ELR (cell line): ENCODE data around the gene APOO.
A peak's percentile ranks its signal among the peaks of the same experiment; 100 is the strongest.

ENCODE experiments used
- DNase-seq: peaks from one replicate; pipeline ENCODE4 v3.0.0-alpha.2; 2015; ENCODE audit warnings: low read depth

Gene APOO

GRCh38 chrX:23817979-23818336, 89.8 kb downstream of the APOO start:
- DNase-seq, result no peak

GRCh38 chrX:23816179-23816578, 91.6 kb downstream of the APOO start:
- no peak for DNase-seq

GRCh38 chrX:23815376-23815775, 92.4 kb downstream of the APOO start:
- no peak for DNase-seq

- no peak for DNase-seq
Observed at GRCh38 chrX:23813808-23814207, 93.9 kb downstream of the APOO start.

- DNase-seq, result no peak
Observed at GRCh38 chrX:23811656-23812055, 96.1 kb downstream of the APOO start.

DNA sequence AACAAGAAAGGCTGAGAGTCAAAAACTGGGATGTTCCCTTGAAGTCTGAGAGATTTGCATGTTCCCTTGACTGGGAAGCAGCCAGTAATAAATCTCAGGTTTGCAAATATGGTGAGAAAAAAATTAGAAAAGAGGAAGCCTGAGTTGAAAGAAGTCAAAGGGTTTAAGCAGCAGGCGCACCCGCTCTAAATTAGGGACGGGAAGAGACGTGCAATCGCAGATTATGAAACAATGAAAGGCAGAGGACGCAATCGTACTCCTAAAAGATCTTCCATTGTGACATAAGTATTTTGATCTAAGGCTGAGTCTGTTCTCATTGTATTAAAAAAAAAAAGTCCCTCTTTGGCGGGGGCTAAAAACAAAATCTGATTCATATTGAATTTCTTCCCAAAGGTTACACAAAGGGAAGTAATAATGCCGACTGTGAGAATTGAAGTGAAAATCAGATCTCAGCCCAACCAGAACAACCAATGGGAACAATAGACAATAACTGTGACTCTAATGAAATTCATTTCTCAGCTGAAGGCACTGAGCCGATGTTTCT, 96.6 kb downstream of the APOO start:
- no peak for DNase-seq

- no peak for DNase-seq
Observed at GRCh38 chrX:23810279-23810678, 97.5 kb downstream of the APOO start.

DNA sequence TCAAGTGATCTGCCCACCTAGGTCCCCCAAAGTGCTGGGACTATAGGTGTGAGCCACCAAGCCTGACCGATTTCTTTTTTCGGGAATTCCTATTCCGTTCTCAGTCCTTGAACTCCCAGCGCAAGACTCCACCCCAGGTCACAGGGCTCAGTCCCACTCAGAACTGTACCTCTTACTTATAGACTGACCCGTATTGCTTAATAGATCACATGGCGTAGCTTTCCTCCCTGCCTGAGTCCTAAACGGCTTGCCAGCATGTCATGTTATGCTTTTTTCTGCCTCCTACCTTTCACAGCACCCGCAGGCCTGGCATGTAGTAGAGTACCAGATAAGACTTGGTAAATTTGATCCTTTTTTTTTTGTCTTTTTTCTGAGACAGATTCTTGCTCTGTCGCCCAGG, 102.3 kb downstream of the APOO start:
- DNase-seq, result no peak

GRCh38 chrX:23804578-23804977, 103.2 kb downstream of the APOO start:
- no peak for DNase-seq

DNA sequence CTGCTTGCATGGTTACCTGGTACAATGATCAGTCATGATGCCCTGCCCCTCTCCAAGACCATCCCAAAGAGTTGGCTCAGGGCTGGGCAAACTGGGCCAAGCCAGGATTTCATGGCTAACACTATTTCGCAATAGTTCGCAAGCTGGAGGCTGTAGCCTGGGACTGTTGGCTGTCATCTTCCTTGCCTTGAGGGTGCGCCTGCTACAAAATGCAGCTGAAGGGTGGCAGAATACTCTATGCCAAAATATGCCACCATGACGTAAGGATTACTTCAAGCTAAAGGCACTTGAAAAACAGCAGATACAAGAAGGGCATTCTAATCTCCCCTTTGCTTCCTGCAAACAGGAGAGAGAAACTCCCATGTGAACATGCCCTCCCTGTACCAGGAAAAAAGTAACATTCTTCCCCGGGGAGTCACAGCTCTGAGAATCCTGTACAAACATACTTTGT, 103.8 kb downstream of the APOO start:
- peak; percentile 65 for DNase-seq

- DNase-seq, result no peak
Observed at GRCh38 chrX:23802431-23802830, 105.3 kb downstream of the APOO start.

DNA sequence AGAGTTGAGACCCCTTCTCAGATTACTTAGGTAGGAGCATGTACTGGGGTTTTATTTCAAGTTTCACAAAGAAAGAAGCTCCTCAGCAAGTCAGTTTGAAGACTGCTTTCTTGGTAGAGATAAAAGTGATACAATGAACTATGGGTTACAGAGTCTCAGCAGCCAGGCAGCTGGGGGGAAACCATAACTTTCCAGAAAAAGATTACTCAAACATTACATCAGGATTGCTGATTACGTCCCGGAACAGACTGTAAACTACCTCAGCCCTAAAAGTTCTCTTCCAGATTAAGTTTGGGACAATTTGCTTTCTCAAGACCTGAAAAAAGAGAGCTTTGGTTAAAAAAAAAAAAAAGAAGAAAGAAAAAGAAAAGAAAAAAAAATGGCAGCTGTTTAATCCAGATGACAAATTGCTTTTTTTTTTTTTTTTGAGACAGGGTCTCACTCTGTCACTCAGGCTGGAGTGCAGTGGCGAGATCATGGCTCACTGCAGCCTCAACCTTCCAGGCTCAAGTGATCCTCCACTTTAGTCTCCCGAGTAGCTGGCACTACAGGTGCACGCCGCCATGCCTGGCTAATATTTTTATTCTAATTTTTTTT, 108.2 kb downstream of the APOO start:
- no peak for DNase-seq

GRCh38 chrX:23797371-23798128, 110.2 kb downstream of the APOO start:
- DNase-seq, result no peak

DNA sequence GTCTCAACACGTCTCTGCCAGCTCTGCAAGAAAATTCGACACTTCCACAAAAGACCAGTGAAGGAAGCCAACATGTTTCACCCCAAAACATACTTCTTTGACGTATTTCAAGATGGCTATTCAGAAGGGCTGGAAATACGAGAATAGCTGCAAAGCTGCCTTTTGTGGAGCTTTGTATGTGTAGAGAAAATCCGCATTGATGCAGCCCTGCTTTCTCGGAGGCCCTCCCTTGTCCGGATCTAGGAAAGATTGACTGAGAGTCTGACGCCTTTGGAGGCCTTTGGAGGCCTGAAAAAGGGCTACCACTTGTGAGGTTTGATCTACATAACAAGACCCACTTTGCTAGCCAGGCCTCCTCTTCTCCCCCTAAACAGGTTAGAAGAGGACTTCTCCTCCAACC, 112.5 kb downstream of the APOO start:
- no peak for DNase-seq

- DNase-seq, result no peak
Observed at GRCh38 chrX:23792861-23793553, 114.7 kb downstream of the APOO start.

DNA sequence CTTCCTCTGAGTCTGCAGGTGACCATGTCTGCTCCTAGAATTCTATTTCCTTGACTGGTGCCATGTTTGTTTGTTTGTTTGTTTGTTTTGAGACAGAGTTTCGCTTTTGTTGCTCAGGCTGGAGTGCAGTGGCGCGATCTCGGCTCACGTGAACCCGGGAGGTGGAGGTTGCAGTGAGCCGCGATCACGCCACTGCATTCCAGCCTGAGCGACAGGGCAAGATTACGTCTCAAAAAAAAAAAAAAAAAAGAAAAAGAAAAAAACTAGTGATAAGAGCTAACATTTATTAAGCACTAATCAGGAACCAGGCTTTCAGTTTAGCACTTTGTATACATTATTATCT, 117.6 kb downstream of the APOO start:
- DNase-seq, result no peak

DNA sequence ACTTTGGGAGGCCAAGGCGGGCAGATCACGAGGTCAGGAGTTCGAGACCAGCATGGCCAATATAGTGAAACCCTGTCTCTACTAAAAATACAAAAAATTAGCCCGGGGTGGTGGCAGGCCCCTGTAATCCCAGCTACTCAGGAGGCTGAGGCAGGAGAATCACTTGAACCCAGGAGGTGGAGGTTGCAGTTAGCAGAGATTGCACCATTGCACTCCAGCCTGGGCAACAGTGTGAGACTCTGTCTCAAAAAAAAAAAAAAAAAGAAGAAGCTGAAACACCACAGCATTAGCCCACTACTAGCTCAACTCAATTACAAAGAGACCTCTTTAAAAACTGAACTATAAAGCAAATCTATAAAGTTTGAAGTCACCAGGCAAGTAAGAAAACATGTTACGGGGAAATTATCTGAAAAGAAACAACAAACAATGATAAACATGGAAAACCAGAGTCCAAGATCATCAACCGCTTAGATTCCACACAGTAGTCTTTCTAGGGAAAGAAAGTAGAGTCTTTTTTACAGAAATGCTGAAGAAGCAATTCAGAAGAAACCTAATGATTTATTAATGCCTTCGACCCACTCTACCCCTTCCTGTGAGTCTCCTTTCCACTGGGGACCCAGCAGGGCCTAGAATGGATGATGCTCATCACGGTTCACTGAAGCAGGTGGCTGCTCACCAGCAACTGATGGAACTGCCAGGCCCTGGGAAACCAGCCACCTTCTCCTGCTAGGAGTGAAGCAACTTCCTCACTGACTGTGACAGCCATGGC, 118.2 kb downstream of the APOO start:
- DNase-seq, result no peak

DNA sequence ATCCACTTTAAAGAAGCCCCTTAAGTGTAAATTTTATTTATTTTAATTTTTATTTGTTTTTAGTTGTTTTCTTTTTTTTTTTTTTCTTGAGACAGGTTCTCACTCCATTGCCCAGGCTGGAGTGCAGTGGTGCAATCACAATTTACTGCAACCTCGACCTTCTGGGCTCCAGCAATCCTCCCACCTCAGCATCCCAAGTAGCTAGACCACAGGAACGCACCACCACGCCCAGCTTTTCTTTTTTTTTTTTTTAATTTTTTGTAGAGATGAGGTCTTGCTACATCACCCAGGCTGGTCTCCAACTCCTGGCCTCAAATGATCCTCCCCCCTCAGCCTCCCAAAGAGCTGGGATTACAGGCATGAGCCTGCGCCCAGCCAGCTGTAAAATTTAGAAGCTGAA, 118.8 kb downstream of the APOO start:
- DNase-seq, result no peak

DNA sequence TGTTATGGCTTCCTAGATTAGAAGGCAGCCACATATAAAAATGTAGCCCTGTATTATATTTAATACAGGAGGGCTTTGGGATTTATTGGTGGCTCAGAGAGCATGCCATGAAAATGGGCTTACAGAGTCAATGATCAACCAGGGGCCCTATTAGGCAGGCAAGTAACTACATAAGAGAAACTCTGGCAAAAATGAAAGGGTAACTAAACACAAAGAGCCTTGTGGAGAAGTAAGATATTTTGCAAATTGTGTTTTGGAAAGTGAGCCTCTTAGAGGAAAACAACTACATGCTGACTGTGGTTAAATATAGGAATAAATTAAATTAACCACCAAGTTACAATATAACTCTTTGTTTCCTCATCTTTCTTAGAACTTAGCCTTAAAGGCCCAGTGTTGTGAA, 119.2 kb downstream of the APOO start:
- DNase-seq, result no peak

GRCh38 chrX:23787745-23788118, 120.0 kb downstream of the APOO start:
- DNase-seq, result no peak

DNA sequence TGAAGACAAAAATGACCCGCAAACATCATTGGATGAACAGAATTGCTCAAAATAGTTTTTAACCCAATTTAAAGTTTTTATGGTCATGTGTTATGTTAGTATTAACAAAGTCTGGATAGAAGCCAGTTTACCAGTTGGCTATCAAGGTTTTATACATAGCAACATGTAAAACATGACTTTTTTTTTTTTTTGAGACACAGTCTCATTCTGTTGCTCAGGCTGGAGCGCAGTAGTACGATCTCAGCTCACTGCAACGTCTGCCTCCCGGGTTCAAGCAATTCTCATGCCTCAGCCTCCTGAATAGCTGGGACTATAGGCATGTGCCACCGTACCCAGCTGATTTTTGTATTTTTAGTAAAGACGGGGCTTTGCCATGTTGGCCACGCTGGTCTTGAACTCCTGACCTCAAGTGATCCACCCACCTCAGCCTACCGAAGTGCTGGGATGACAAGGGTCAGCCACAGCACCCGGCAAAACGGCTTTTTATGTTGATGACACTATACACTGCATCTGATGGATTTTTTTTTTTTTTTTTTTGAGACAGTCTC, 121.4 kb downstream of the APOO start:
- DNase-seq, result no peak

- DNase-seq, result no peak
Observed at GRCh38 chrX:23785580-23785979, 122.2 kb downstream of the APOO start.
